HG03103 (cell line): ENCODE measurements around the gene DDX39B.
A peak's percentile ranks its signal among the peaks of the same experiment; 100 is the strongest.

ENCODE experiments used
- ATAC-seq: cut with Tn5 transposase; IDR thresholded peaks from one replicate; pipeline ENCODE4 v1.9.1; 2021; ENCODE audit warnings: low read depth; ENCODE audit not compliant: unreplicated experiment

DDX39B gene

GRCh38 chr6:31575952-31576685 is 34.3 kb upstream of the DDX39B start:
- ATAC-seq = no peak

GRCh38 chr6:31575335-31575901 is 33.6 kb upstream of the DDX39B start, which contains the start of gene TNF:
TSS of gene TNF (plus strand) at chr6:31575565. CDS start at chr6:31575742, 177 bp downstream.
- ATAC-seq = no peak

- ATAC-seq = no peak
Observed at GRCh38 chr6:31574106-31575061, 32.6 kb upstream of the DDX39B start.

- ATAC-seq = no peak
Observed at GRCh38 chr6:31573239-31574105, 31.7 kb upstream of the DDX39B start.

- ATAC-seq = no peak
Observed at GRCh38 chr6:31572041-31572911, 30.5 kb upstream of the DDX39B start, which contains the start of gene LTA. TSS of gene LTA (plus strand) at chr6:31572289. CDS start at chr6:31572743, 454 bp downstream.

GRCh38 chr6:31569861-31570536 is 28.2 kb upstream of the DDX39B start:
- no peak for ATAC-seq

- ATAC-seq = peak; percentile 65
Observed at GRCh38 chr6:31568537-31568961, 26.7 kb upstream of the DDX39B start.

GRCh38 chr6:31567531-31568370 is 25.9 kb upstream of the DDX39B start:
- no peak for ATAC-seq

- ATAC-seq = no peak
Observed at GRCh38 chr6:31560697-31561058, 18.9 kb upstream of the DDX39B start.

GRCh38 chr6:31559958-31560696 is 18.3 kb upstream of the DDX39B start:
- peak; percentile 54 for ATAC-seq

GRCh38 chr6:31559606-31559957 is 17.8 kb upstream of the DDX39B start:
- ATAC-seq = no peak

GRCh38 chr6:31558631-31559500 is 17.1 kb upstream of the DDX39B start:
- no peak for ATAC-seq

- ATAC-seq = no peak
Observed at GRCh38 chr6:31558318-31558625, 16.5 kb upstream of the DDX39B start.

GRCh38 chr6:31557443-31558317 is 15.9 kb upstream of the DDX39B start:
- no peak for ATAC-seq

- ATAC-seq = no peak
Observed at GRCh38 chr6:31556307-31556706, 14.5 kb upstream of the DDX39B start.
